HepG2 (cell line): ENCODE measurements around the gene PIK3CB. TPM values are rescaled to one million over a fixed set of nuclear protein-coding genes. Genes with fewer than 3 reads are reported as not detected.

ENCODE experiments used
- AFF4 ChIP-seq: sonication (generic); formaldehyde crosslinking; IDR thresholded peaks from 2 replicates; pipeline ENCODE4 v1.4.0; 2020; ENCODE audit warnings: missing genetic modification reagents
- AHDC1 ChIP-seq: sonication (generic); formaldehyde crosslinking; IDR thresholded peaks from 2 replicates; pipeline ENCODE4 v1.5.1; 2020; ENCODE audit warnings: mild to moderate bottlenecking, missing genetic modification reagents, borderline replicate concordance
- AHR ChIP-seq: IDR thresholded peaks from 2 replicates; pipeline ENCODE4 v1.6.1; 2018; ENCODE audit warnings: missing genetic modification reagents, missing compliant biosample characterization
- DR1 ChIP-seq: sonication (generic); formaldehyde crosslinking; IDR thresholded peaks from 2 replicates; pipeline ENCODE4 v1.8.0; 2021; ENCODE audit warnings: mild to moderate bottlenecking, missing genetic modification reagents, inconsistent platforms
- NKX3-1 ChIP-seq: sonication (generic); formaldehyde crosslinking; IDR thresholded peaks from 2 replicates; pipeline ENCODE4 v1.5.0; 2020; ENCODE audit warnings: missing genetic modification reagents
- SNAPC5 ChIP-seq: sonication (generic); formaldehyde crosslinking; IDR thresholded peaks from 2 replicates; pipeline ENCODE4 v1.8.1; 2023; ENCODE audit warnings: mild to moderate bottlenecking, missing genetic modification reagents, borderline replicate concordance
- SOX13 ChIP-seq, 3 experiments: fragments of 450-650 bp in 1 of 3; sonication (generic) in 1 of 3; formaldehyde crosslinking in 1 of 3; IDR thresholded peaks in 2 of 3; conservative IDR thresholded peaks in 1 of 3; 2 replicates each; pipeline versions ENCODE4 v1.5.0 to v1.6.1; 2016 to 2020; ENCODE audit warnings: antibody characterized with exemption in 1 of 3, mild to moderate bottlenecking in 1 of 3, missing compliant biosample characterization in 1 of 3, missing genetic modification reagents in 1 of 3, moderate library complexity in 1 of 3
- THAP8 ChIP-seq: sonication (generic); formaldehyde crosslinking; IDR thresholded peaks from 2 replicates; pipeline ENCODE4 v1.5.1; 2020; ENCODE audit warnings: missing genetic modification reagents, mild to moderate bottlenecking, borderline replicate concordance
- ZNF431 ChIP-seq: sonication (generic); formaldehyde crosslinking; IDR thresholded peaks from 2 replicates; pipeline ENCODE4 v1.9.0; 2022; ENCODE audit warnings: missing genetic modification reagents, low read depth, mild to moderate bottlenecking, borderline replicate concordance
- ZNF839 ChIP-seq: sonication (generic); formaldehyde crosslinking; IDR thresholded peaks from 2 replicates; pipeline ENCODE4 v1.4.0; 2020; ENCODE audit warnings: missing genetic modification reagents, mild to moderate bottlenecking, borderline replicate concordance
- polyA plus RNA-seq, 8 experiments: library from polyadenylated mRNA; depleted of rRNA in 3 of 8; stranded (reverse) in 7 of 8; unstranded in 1 of 8; fragments of >200 nt; fragmentation: Illumina TruSeq in 4 of 8; extraction: Trizol in 4 of 8; gene quantifications; 2 replicates each; pipeline versions ENCODE4 v1.2.1 to v1.2.3, GENCODE V29; 2011 to 2016; ENCODE audit warnings: low read depth in 4 of 8, missing spikeins in 1 of 8, mixed read lengths in 1 of 8; ENCODE audit not compliant: insufficient read depth in 1 of 8
- total RNA-seq, 5 experiments: library from RNA; depleted of rRNA; stranded (reverse); fragments of >200 nt; fragmentation: Illumina TruSeq; extraction: Trizol; gene quantifications; 2 replicates each; pipeline ENCODE4 v1.2.3, GENCODE V29; 2016; ENCODE audit warnings: low read depth in 1 of 5
- TF ChIP-seq, protein P1 (sequence below): sonication (generic); formaldehyde crosslinking; IDR thresholded peaks from 2 replicates; pipeline ENCODE4 v1.5.0; 2020; ENCODE audit warnings: mild to moderate bottlenecking, missing genetic modification reagents

PIK3CB gene
- total and polyA plus RNA-seq, 2 of the 13 experiments (the other 11 are each of a cell fraction or from before 2014, with no cell fraction given): 6.6 to 18.7 TPM

GRCh38 chr3:138834596-138835396 is at the start of gene PIK3CB (continued):
- TF ChIP-seq SOX13 (IDR thresholded peaks at IDR 0.05): no peak
- TF ChIP-seq SOX13 (CRISPR knock-in tag; conservative IDR thresholded peaks at IDR 0.05 in 1 of 2, IDR thresholded peaks at IDR 0.05 in 1 of 2): peak in 1 of 2 experiments; percentile 5; a peak in 1 of 4 replicates
- TF ChIP-seq ZNF431: no peak; the same call in 1 of the 2 replicates
- peak; percentile 39; the same call in 1 of the 2 replicates for TF ChIP-seq AHR (CRISPR knock-in tag)
- no peak for TF ChIP-seq AHDC1
- no peak; the same call in 1 of the 2 replicates for TF ChIP-seq THAP8 (CRISPR knock-in tag)
- TF ChIP-seq, protein P1, sequence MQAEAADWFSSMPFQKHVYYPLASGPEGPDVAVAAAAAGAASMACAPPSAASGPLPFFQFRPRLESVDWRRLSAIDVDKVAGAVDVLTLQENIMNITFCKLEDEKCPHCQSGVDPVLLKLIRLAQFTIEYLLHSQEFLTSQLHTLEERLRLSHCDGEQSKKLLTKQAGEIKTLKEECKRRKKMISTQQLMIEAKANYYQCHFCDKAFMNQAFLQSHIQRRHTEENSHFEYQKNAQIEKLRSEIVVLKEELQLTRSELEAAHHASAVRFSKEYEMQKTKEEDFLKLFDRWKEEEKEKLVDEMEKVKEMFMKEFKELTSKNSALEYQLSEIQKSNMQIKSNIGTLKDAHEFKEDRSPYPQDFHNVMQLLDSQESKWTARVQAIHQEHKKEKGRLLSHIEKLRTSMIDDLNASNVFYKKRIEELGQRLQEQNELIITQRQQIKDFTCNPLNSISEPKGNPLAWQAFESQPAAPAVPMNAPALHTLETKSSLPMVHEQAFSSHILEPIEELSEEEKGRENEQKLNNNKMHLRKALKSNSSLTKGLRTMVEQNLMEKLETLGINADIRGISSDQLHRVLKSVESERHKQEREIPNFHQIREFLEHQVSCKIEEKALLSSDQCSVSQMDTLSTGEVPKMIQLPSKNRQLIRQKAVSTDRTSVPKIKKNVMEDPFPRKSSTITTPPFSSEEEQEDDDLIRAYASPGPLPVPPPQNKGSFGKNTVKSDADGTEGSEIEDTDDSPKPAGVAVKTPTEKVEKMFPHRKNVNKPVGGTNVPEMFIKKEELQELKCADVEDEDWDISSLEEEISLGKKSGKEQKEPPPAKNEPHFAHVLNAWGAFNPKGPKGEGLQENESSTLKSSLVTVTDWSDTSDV: no peak; the same call in 1 of the 2 replicates
- no peak for TF ChIP-seq NKX3-1 (CRISPR knock-in tag)
- TF ChIP-seq DR1 (CRISPR knock-in tag): peak; percentile 43; the same call in 1 of the 2 replicates
- no peak for TF ChIP-seq AFF4
- no peak for TF ChIP-seq SNAPC5
- TF ChIP-seq ZNF839 (CRISPR knock-in tag): peak; percentile 45; the same call in 1 of the 2 replicates
